ENCODE results near the gene APOBEC4. TPM values are rescaled to one million over a fixed set of nuclear protein-coding genes. Genes with fewer than 3 reads are reported as not detected.
"Not testable (repeated sequence)": the region's sequence is repeated elsewhere in the genome, so short reads cannot be mapped to it uniquely, and the experiment has no call there.

The APOBEC4 gene
- total RNA-seq, 1 experiment from 2014 or later, result not detected

GRCh38 chr1:183628537-183628936 lies 24.6 kb downstream of the APOBEC4 start:
- H3K27me3 ChIP-seq (ENCODE audit: insufficient read depth, low read depth), result no peaks in the 10 kb centered on the region
- no peak overlapping the region for H2AFZ ChIP-seq
- peak overlapping the region; percentile 49; the same call in 1 of the 2 replicates for H3K27ac ChIP-seq
- H4K20me1 ChIP-seq (ENCODE audit: insufficient read depth), result peaks cover 16% of the 10 kb centered on the region
- CTCF ChIA-PET, result interaction anchor here (0.5 to 0.9 kb wide), 2 partner anchors 393 to 569 kb away, joined by 3 to 6 read pairs; no protein-coding TSS in a partner anchor
- H3K79me2 ChIP-seq (ENCODE audit: low read depth), result peaks cover 44% of the 10 kb centered on the region
- BruUV-seq (replicated peaks), result no TSS peak
- no peak overlapping the region for H3K4me3 ChIP-seq
- H3K9me2 ChIP-seq (ENCODE audit: insufficient read depth), result no peaks in the 10 kb centered on the region
- DNase-seq, result no peak
- H3K4me2 ChIP-seq, result no peak overlapping the region
- TF ChIP-seq CTCF (conservative IDR thresholded peaks at IDR 0.05), result no peak
- peaks cover 69% of the 10 kb centered on the region for H3K36me3 ChIP-seq (ENCODE audit: low read depth)
- POLR2A ChIA-PET (ENCODE audit: unreplicated experiment), result interaction anchor here (0.6 kb wide), 1 partner anchor 8 kb away, joined by 5 read pairs; no protein-coding TSS in a partner anchor
- no peaks in the 10 kb centered on the region for H3K9me3 ChIP-seq (ENCODE audit: insufficient read depth, low read depth)
- H3F3A ChIP-seq (ENCODE audit: insufficient read depth, low read depth), result peaks cover 67% of the 10 kb centered on the region
- peaks cover 25% of the 10 kb centered on the region for H3K4me1 ChIP-seq (replicated peaks; ENCODE audit: insufficient read depth)
- intact Hi-C loops (cut with micrococcal nuclease; ENCODE audit: unreplicated experiment), result loop anchor here (10.0 kb wide), 2 partner anchors 734 to 774 kb away; no protein-coding TSS in a partner anchor

- H3K9me3 ChIP-seq (ENCODE audit: insufficient read depth, low read depth); H2AFZ ChIP-seq; H3K27ac ChIP-seq; H4K20me1 ChIP-seq (ENCODE audit: insufficient read depth); H3K4me3 ChIP-seq; H3K4me2 ChIP-seq; BruUV-seq (replicated peaks); H3K9me2 ChIP-seq (ENCODE audit: insufficient read depth); DNase-seq; H3K27me3 ChIP-seq (ENCODE audit: insufficient read depth, low read depth): not testable (repeated sequence)
- H3F3A ChIP-seq (ENCODE audit: insufficient read depth, low read depth), result peaks cover 80% of the 10 kb centered on the region
- peaks cover 22% of the 10 kb centered on the region for H3K79me2 ChIP-seq (ENCODE audit: low read depth)
- peaks cover 24% of the 10 kb centered on the region for H3K4me1 ChIP-seq (replicated peaks; ENCODE audit: insufficient read depth)
- intact Hi-C loops (cut with micrococcal nuclease; ENCODE audit: unreplicated experiment), result loop anchor here (10.0 kb wide), 2 partner anchors 731 to 771 kb away; no protein-coding TSS in a partner anchor
- CTCF ChIA-PET, result interaction anchor here (0.7 kb wide), 1 partner anchor 132 kb away, joined by 3 read pairs; no protein-coding TSS in a partner anchor
- POLR2A ChIA-PET (ENCODE audit: unreplicated experiment), result interaction anchor here (0.8 kb wide), 1 partner anchor 39 kb away, joined by 7 read pairs; no protein-coding TSS in a partner anchor
- peaks cover 52% of the 10 kb centered on the region for H3K36me3 ChIP-seq (ENCODE audit: low read depth)
Measured at GRCh38 chr1:183626236-183626635, 26.9 kb downstream of the APOBEC4 start.

- Histone ChIP-seq H3K79me2 (ENCODE audit: low read depth) (peaks cover 11% of the 10 kb centered on the region), H3K4me1 (replicated peaks; ENCODE audit: insufficient read depth) (peaks cover 33% of the 10 kb centered on the region), H3K27me3 (ENCODE audit: insufficient read depth, low read depth) (no peaks in the 10 kb centered on the region), H4K20me1 (ENCODE audit: insufficient read depth) (peaks cover 1% of the 10 kb centered on the region; the same call in 1 of the 2 replicates), H2AFZ (no peak overlapping the region), H3K9me3 (ENCODE audit: insufficient read depth, low read depth) (no peaks in the 10 kb centered on the region), H3K4me3 (no peak overlapping the region), H3K36me3 (ENCODE audit: low read depth) (peaks cover 31% of the 10 kb centered on the region), H3K9me2 (ENCODE audit: insufficient read depth) (no peaks in the 10 kb centered on the region), H3K4me2 (peak overlapping the region; percentile 39), H3K27ac (peak overlapping the region; percentile 64), H3F3A (ENCODE audit: insufficient read depth, low read depth) (peaks cover 73% of the 10 kb centered on the region)
- intact Hi-C loops (cut with micrococcal nuclease; ENCODE audit: unreplicated experiment), result loop anchor here (1.0 to 10.0 kb wide), 10 partner anchors 54 to 1021 kb away; partner anchors contain the start of genes LAMC1, RGS16 and SMG7
- no TSS peak for BruUV-seq (replicated peaks)
- DNase-seq, result peak; percentile 60 to 65
- ChIA-PET CTCF (interaction anchor here (0.9 to 1.1 kb wide), 2 partner anchors 338 to 660 kb away, joined by 3 to 4 read pairs; no protein-coding TSS in a partner anchor), POLR2A (ENCODE audit: unreplicated experiment) (interaction anchor here (1.0 kb wide), 1 partner anchor 55 kb away, joined by 6 read pairs; no protein-coding TSS in a partner anchor)
- TF ChIP-seq EZH2 (IDR thresholded peaks at IDR 0.05; ENCODE audit: low read depth) (no peak), CTCF (conservative IDR thresholded peaks at IDR 0.05) (peak; percentile 87)
Measured at GRCh38 chr1:183622884-183623785, 30.0 kb downstream of the APOBEC4 start.

All from PC-9 (cell line).